ENCODE measurements around the gene MME.
"Not testable (repeated sequence)": the region's sequence is repeated elsewhere in the genome, so short reads cannot be mapped to it uniquely, and the experiment has no call there.

The MME gene

DNA sequence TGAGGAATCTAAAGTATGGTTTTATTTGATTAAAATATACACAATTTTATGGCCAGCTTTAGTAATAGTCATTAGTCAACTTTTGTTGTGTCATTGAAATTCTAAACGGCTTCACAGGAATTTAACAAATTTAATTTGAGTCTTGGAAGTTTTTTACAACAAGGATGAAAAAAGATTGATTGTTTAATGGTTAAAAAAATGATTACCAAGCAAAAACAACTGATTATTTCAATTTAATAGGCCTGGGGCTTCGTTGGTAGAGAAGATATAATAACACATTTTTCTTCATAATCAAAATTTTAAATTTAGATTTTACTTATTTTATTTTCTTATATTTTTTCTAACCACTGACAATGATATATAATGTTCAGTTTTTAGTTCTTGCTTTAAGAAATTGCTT, 4.4 kb downstream of the MME start:
- DNase-seq (ENCODE audit: low read depth): no peak

DNA sequence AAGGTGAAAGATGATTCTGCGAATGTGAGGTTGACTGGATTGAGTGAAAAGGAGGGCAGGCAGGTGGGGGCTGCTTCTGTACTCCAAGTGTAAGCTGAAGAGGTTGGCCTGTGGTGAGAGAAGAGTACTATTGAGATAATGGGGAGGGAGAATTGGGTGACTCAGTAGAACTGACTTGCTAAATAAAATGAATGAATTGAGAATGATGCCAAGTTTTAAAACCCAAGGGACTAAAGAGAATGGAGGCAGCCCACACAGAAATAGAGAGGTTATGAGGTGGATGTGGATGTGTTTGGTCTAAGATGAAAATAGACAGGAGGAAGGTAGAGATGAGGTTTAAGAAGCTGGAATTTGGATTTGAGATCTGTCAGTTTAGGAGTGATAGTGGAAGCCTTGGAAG, 5.9 kb downstream of the MME start:
- DNase-seq (ENCODE audit: low read depth): no peak

DNA sequence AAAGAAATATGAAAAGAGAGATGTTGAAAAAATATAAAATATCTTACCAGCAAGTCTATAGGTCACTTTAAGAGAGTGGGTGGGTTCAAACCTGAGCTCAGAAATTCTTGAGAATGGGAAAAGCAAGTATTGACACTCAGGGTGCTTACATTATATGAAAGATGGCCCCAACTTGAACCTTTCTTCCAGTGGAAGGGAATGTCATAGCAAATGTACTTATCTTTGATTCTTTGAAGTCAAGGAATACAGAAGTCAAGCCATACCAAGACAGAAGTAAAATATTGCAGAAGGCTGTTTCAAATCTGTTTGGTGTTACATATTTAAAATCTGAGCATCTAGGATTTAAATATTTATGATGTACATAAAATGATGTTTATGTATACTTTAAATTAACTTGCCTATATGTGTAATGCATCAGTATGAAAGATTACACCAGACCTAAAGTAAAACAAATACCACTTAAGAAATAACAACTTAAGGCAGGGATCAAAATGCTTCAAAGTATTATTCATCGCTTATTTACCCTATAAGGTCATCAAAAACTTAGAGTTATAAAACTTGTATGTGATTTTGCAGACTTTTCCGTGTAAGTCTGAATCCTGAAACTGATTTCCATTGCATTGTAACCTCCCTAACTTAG, 8.7 kb downstream of the MME start:
- no peak for DNase-seq (ENCODE audit: low read depth)

DNA sequence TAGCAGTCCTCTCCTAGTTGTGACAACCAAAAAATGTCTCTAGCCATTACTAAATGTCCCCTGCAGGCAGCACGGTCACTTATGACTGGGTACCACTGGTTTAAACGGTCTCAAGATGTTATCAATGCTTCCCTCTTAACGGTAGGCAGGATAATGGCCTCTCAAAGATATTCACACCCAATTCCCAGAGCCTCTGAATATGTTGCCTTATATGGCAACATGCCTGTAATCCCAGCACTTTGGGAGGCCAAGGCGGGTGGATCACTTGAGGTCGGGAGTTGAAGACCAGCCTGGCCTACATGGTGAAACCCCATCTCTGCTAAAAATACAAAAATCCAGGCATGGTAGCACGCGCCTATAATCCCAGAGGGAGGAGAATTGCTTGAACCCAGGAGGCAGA, 9.4 kb downstream of the MME start:
- no peak for DNase-seq (ENCODE audit: low read depth)

DNA sequence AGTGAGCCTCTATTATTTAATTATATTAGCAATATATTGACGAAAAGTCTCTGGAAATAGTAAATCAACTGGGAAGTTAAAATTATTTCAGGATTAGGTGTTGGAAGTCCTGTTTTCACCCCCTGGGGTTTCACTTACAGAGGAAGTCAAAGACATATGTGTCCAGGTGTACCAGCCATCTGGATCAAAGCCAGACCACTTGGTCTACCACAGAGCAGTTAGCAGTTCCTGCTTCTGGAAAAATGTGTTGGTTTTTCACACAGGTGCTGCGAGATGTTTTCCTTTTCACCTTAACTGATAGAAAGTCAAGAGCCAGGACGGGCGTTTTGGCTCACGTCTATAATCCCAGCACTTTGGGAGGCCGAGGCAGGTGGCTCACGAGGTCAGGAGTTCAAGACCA, 13.1 kb downstream of the MME start:
- DNase-seq (ENCODE audit: low read depth): no peak

DNA sequence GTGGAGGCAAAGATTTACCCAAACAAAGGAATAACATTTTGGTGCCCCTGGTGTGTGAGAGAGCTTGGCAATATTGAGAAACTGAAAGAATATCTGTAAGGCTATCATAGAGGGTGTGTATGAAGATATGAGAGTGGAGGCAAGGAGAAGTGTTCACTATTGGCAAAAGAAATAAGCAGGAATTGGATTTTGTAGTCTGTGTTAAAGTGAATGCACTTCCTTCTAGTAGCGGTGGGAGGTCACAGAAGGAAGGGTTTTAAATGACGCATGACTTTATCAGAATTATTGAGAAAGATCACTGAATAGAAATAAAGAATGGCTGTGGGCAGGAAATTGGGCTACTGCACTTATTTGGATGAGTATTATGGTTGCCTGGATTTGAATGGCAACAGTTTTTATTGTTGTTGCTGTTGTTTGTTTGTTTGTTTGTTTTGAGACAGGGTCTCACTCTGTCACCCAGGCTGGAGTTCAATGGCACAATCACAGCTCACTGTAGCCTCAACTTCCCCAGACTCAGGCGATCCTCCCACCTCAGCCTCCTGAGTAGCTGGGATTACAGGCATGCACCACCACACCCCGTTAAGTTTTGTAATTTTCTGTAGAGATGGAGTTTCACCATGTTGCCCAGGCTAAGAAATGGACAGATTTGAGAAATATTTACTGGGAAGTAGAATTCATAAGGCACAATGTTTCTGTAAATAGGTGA, 16.3 kb downstream of the MME start:
- no peak for DNase-seq (ENCODE audit: low read depth)

DNA sequence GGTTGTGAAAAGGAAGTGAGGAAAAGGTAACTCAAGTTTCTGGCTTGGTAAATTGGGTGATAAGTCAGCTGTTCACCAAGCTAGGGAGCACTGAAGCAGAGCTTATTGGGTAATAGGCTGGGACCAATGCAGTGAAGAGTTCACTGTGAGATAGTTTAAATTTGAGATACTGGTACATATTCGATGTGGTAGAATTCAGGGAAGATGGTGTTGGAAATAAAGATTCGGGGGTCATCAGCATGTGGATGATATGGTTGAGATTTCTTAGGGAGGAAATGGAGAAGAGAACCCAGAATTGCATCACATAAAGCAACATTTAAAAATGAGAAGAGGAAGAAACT, 16.9 kb downstream of the MME start:
- DNase-seq (ENCODE audit: low read depth): no peak

DNA sequence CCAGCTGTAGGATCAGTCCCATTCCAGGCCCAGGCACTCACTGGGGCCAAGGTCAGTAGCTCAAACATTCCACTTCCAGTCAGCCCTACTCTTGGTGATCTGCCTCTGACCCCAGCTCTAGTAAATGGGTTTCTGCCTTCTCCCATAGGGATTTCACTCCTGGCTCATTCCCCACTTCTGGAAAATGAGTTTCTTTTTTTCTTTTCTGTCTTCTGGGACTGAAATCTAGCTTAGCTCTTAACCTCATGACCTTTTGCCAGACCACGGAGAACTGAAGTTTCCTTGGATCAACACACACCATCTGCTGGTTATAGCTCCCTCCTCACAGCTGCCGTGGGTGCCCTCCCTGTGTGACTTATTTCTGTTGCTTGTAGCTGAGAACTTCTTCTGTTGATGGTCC, 21.3 kb downstream of the MME start:
- DNase-seq (ENCODE audit: low read depth): no peak

DNA sequence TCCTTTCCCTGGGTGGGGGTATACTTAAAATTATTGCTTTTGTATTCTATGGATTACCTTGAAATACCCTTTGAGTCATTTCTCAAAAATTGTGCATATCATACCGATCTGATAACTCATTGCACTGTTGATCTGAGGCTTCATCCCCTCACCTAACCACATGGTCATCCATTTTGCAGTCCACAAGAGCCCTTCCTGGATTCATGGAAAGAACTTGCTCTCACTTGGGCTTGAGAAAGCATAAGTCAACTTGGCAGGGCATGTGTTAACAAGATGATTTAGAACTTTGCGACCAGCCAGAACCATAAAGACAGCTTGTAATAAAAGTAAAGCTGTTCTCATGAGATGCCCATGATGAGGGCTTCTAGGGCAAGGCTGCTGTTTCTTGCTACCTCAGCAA, 22.2 kb downstream of the MME start:
- DNase-seq (ENCODE audit: low read depth): no peak

DNA sequence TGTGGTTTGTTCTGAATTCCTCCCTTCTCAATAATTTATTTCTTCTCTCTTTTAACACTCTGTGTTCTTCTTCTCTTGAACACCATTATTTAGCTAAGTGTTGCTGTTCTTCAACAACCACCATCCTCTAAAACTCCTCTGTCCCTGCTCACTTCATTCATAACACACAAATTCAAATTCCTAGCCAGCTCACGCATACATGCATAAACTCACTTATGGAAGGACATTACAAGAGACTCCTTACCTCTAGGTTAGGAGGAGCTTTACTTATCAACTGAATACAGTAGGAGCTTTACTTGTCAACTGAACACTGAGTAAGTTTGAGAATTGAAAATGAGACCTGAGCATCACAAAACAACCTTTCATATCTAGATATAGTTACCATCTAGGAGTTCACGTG, 23.6 kb downstream of the MME start:
- DNase-seq (ENCODE audit: low read depth): no peak

DNA sequence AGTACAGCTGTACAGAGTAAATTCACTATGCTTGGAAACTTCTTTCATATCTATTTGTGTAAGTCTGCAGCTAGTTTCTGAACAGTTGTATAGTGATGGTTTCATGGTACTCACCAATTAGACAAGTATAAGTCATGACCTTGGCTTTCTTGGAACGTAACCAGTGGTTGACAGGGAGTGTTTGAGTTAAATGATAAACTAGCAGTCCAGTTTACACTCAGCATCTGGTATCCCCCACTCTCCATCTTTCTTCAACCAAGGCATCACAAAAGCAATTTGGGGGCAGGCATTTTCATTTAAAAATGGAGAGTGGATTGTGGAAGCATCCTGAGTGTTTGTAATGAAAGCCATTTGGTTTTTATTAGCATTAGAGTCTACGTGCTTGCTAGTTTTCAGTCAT, 26.0 kb downstream of the MME start:
- DNase-seq (ENCODE audit: low read depth): no peak

DNA sequence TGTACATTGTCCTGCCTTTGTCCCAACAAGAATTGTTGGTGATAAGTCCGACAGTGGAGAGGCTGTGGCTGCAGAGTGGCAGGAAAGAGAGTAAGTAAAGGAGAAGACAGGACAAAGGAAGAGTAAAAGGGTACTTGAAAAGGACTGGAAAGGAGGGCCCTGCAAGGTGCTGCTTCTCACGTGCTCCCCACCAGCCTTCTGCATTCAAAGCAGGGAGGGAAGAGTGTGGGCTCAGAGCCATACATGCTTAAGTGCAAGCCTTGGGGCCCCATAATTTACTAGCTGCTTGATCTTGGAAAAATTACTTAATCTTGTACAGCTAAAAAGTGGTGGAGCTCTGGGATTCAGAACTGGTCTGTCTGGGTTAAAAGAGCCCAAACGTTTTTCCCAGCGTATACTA, 29.9 kb downstream of the MME start:
- DNase-seq (ENCODE audit: low read depth): no peak

DNA sequence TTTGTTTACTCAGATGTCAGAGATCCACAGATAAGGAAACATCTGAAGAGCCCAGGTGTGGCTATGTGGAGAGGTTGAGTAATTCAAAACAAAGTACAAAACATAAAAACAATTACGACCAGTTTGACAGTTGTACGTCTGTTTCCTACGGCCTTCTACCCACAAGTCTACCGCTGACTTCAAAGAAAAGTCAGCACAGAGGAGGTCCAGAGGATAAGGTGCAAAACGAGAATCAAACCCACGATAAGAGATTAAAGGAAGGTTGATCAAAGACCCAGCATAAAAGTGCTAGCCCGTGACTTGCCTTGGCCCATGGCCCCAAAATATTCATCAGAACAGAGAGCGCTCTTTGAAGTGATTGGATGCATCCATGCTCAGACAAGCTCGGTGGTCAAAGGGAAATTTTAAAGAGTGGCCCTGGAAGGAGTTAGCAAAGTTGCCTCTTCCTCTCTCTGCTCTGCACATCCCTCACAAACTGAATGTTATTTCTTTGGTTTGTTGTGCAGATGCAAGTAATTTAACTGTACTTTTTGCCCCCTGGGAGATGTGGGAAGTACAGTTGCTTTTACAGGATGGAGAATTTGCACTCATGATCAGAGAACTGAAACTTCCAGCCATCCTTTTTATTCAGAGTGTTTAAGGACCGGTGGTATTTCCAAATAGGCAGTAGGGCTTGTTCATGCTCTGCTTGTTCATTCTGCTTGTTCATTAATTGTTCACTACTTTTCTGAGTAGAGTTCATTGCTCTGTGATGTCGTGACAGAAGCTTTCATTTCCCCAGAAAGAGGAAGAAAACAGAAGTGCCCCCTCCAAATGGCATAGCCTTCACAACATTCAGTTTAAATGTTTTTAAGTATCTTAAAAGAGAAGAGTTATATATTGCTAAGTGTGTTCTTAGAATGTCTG, 31.1 kb downstream of the MME start:
- DNase-seq (ENCODE audit: low read depth): no peak

DNA sequence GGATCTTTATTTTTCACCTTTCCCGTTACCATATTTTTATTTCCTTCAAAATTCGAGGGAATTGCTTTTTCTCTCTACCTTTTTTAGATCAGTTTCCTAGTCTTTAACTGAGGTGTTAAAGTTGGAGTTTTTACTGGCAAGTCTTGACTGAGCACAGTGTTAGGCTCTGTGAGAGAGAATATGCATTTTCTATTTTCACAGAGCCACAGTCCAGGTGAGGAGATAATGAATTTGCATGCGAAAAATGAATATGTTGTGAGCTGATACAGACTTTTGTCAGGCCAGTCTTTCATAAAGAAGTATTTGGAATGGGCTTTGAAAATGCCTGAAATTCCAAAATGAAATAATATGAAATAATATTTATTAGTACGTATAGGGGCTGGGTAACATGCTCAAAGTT, 31.9 kb downstream of the MME start:
- no peak for DNase-seq (ENCODE audit: low read depth)

DNA sequence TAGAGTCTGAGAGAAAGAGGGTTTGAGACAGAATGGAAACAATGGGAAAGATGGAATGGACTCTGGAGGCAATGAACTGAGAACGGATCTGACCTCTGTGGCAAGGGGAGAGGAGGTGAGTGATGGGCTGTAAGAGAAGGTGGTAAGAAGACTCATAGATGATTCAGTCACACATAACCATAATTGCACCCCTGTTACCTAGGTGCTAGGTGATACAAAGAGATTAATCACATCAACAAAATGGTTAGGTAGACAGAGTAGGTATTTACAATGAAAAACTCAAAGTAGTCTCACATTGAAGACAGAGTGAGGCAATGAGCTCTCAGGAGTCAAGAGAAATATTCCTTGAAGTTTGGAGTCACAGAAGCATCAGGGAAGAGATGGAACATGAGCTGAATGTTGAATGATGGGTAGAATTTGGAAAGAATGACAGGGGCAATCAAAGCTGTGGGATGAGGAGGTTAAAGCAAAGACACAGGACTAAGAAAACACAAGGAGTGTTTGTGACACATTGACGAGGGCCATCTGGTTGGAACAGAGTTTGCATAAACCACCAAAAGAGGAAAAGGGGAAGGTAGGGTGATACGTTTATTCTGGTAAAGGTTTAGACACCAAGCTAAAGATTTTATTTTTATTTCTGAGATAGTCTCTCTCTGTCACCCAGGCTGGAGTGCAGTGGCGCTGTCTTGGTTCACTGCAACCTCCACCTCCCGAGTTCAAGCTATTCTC, 32.7 kb downstream of the MME start:
- no peak for DNase-seq (ENCODE audit: low read depth)

DNA sequence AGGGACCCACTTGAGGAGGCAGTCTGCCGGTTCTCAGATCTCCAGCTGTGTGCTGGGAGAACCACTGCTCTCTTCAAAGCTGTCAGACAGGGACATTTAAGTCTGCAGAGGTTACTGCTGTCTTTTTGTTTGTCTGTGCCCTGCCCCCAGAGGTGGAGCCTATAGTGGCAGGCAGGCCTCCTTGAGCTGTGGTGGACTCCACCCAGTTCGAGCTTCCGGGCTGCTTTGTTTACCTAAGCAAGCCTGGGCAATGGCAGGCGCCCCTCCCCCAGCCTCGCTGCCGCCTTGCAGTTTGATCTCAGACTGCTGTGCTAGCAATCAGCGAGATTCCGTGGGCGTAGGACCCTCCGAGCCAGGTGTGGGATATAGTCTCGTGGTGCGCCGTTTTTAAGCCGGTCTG, 44.6 kb downstream of the MME start:
- not testable (repeated sequence) for DNase-seq (ENCODE audit: low read depth)

DNA sequence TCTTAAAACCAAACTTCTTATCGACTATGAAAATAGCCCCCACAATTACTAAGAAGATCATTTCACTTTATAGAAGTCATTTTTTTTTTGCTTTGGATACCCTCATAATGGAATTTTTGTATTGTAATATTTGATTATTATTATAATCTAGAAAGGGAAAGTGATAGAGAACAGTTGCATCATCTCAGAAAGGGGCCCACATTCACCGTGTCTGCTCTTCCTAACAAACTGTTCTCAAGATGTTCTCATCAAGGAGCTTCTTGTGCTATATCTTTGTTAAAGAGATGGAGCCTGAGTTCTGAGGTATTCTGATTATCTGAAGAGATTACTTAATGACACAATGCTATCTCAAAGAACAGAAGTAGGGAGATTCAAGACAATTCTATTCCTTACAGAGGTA, 49.3 kb downstream of the MME start:
- DNase-seq (ENCODE audit: low read depth): no peak

DNA sequence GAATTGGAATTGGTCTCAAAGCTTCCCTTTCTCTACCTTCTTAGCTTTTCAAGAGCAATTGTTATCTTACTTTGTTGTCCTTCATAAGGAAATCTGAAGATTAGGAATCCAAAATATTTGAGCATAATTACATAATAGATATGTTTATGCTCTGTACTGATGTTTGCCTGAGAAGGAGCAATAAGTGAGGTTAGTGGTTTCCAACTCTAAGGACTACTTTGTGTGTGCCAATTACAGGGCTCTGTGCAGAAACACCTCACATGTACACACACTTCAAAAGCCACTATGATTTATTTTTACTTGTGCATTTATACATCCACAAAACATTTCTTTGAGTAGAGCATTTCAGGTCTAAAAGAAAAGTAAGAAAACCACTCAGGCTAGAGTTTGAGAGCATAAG, 49.9 kb downstream of the MME start:
- DNase-seq (ENCODE audit: low read depth): no peak

DNA sequence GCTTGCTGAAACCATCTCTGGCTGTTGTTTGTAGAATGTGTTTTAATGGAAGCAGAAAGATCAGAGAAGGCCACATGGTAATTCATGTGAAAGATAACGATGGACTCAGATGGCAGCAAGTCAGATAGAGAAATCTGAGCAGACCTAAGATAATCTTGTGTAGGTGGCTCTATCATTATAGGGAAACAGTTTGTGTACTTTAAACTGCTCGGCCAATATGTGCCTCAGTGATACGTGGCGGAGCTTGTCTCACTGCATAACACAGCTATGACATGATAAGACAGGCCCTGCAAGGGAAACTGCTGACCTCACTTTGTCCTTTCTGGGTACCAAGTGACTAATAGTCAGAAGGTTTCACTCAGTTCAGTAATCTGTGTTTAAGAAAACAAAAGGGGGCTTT, 51.0 kb downstream of the MME start:
- no peak for DNase-seq (ENCODE audit: low read depth)

DNA sequence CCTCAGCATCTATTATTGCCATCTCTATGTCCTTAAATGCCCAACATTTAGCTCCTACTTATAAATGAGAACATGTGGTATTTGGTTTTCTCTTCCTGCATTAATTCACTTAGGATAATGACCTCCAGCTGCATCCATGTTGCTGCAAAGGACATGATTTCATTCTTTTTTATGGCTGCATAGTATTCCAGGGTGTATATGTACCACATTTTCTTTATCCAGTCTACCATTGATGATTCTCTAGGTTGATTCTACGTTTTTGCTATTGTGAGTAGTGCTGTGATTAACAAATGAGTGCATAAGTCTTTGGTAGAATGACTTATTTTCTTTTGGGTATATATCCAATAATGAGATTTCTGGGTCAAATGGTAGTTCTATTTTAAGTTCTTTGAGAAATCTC, 54.2 kb downstream of the MME start:
- not testable (repeated sequence) for DNase-seq (ENCODE audit: low read depth)

DNA sequence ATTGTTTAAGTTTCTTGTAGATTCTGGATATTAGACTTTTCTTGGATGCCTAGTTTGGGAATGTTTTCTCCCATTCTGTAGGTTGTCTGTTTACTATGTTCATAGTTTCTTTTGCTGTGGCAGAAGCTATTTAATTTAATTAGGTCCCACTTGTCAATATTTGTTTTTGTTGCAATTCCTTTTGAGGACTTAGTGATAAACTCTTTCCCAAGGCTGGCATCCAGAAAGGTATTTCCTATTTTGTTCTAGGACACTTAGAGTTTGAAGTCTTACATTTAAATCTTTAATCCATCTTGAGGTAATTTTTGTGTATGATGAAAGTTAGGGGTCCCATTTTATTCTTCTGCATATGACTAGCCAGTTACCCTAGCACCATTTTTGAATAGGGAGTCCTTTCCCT, 54.9 kb downstream of the MME start:
- DNase-seq (ENCODE audit: low read depth): no peak

DNA sequence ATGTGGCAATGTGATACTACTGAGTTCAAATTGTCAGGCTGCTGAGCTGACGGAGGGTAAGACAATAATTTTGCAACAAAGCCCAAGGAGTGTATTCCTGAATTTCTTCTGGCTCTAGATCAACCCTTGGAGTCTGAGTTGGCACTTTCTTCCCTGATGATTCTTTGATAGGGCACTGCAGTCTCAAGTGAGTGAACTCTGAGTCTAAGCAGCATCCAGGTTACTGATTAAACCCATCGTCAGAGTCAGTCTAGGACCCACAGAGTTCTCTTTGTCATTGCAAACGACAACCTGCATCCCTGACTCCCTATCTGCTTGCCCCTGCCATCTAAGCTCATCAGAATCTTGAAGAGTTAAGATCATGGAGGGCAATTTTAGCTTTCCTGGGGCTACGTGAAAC, 58.6 kb downstream of the MME start:
- no peak for DNase-seq (ENCODE audit: low read depth)

DNA sequence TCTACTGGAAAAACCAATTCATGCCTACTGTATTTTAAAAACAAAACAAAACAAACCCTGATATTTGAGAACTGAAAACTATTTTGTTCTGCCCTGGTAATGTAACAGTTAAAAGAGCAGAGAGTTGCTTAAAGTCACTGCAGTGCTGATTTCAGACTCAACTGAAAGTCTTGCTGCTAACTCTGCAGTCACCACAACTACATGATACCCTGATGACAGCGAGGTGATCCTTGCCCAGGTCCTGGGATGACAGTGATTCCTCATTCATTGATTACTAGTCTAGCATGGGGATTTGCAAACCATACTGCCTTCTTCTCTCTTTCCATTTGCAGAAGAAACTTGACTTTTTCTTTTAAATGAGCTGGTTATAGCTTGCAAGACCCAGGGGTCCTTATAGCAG, 67.5 kb downstream of the MME start:
- DNase-seq (ENCODE audit: low read depth): no peak
